ENCODE measurements around the gene CD200.
"Not testable (repeated sequence)": the region's sequence is repeated elsewhere in the genome, so short reads cannot be mapped to it uniquely, and the experiment has no call there.

The CD200 gene

DNA sequence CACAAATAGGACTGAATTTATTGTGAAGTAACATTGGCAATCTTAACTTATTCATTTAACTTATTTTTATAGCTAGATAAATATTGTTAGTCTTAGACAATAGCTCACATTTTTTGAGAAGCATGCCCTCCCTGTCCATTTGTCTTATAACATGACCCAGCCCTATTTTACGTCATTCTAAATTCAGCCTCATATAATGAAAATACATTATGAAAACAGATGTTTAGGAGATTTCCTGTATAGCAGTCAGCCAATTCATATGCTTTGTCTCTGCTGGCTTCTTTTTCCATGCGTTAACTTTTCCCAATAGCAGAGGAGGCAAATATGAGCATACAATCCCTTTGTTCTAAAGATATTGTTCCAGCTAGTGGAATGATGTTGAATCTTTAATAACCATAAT, 29.3 kb downstream of the CD200 start:
- DNase-seq: no peak

DNA sequence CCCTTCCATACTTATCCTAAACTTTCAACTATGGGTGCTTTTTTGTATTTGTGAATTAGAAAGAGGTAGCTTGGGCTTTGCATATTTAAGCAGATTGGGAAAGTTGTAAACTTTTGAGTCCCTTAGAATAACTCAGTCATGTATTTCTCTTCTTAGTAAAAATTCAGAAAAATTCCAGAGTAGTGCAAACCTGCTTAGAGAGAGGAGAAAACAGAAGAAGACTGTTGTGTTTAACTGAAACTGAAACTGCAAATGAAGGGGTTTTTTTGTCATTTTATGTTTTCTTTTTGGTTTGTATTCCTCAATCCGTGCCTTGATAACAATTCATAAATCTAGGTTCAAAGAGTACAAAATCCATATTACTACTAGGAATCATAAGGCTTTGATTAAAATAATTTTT, 31.3 kb downstream of the CD200 start:
- DNase-seq: no peak

DNA sequence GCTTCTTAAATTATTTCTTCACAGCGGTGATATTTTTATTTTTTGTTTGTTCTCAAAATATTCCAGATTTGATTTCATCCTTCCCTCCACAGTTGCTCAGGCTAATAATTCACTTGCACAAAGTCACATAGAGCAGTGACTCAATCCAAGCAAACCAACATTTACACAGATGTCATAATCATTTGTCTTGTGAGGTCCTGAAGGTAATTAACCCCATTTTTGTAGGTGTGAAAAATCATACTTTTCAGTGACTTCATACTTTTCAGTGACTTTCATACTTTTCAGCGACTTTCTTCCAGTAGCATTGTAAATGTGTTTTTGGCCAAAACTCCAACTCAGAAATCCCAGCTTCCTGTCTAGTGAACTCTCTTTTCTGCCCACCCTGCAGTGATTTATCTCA, 32.1 kb downstream of the CD200 start:
- DNase-seq: no peak

DNA sequence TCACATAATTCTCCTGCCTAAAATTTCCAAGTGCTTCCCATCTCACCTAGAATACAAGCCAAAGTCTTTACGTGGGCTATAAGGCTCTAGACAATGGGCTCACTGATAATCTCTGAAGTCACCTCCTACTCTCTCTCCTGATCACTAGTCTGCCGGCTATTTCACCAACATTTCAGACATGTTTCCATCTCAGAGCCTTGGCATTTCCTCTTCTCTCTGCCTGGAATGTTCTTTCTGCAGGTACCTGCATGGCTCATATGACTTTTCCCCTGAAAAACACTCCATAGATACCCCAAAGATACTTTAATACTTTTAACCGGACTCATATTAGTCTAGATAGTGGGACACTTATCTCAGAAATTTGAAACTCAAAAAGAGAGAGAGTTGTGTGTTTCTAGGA, 32.7 kb downstream of the CD200 start:
- no peak for DNase-seq

DNA sequence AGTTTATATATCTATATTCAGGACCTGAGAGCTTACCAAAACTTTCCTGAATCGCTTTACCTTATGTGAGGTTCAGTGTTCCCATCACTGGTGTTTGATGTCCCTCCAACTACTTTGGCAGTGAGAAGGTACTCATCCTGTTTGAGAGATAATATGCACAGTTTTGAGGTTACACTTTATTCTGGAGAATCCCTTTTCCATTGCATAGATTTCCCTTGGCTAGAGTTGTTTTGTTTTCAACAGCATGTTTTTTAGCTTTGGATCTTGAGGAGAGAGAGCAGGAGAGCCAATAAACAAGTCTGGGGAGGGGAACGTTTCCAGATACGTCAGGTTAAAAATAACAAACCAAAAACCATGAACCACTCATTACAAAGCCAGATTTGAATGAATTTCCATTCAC, 33.6 kb downstream of the CD200 start:
- DNase-seq: no peak

DNA sequence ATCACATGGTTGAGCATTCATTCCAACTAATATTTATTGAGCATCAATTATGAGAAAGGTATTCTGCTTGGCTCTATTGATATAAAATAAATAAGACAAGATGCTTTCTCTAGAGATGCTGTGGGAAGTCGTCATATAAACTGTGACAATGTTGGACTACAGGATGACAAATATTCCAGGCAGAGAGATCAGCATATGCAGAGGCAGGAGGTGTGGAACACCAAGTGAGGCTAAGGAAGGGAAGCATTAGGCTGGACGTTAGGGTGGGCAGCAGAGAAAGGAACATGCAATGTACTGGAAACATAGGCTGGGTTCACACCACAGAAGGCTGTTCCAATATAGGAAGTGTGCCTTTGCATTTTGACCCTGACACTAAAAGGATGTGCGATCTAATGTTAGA, 38.6 kb downstream of the CD200 start:
- no peak for DNase-seq

DNA sequence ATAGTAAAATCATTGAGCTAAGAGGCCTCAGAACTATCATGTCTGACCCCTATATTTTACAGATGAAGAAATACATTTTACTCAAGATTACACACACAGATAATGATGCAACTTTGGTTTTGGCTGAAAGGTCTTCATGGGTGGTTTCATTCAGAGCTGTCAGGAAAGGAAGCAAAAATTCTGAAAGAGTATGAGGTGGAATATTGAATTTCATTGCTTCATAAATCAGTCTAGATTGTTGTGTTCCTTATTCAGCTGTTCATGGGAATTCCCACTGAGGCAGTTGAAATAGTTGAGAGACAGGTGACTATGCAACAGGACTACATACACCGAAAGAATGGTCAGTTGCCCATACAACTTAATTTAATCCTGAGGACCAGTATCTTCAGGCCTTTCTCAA, 39.4 kb downstream of the CD200 start:
- no peak for DNase-seq

DNA sequence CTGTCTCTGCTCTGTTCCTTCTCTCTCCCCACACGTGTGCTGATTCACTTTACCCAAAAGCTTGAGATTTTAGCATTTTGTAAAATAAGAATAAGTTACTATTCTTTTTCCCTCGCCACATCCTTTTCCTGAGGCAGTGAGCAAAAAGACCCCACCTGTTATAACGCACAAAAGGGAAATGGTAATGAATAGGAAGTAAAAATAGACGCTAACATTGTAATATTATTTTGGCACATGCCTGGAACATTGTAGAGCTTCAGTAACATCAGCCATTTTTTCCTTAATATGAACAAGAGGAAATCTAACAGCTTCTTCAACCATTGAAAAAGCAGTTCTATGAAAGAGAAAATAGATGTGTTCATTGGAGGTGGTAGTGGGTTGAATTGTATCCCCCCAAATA, 40.5 kb downstream of the CD200 start:
- no peak for DNase-seq

DNA sequence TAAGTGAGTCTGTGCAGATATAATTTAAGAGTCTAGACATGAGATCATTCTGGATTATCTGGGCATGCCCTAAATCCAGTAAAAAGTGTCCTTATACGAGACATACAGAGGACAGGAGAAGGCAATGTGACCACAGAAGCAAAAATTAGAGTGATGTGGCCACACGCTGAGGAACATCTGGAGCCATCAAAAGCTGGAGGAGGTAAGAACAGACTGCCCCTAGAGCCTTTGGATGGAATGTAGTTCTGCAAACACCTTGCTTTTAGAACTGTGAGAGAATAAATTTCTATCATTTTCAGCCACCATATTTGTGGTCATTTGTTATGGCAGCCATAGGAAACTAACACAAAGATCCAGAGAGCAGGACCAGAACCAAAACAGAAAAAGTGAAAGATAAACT, 41.0 kb downstream of the CD200 start:
- DNase-seq: no peak

DNA sequence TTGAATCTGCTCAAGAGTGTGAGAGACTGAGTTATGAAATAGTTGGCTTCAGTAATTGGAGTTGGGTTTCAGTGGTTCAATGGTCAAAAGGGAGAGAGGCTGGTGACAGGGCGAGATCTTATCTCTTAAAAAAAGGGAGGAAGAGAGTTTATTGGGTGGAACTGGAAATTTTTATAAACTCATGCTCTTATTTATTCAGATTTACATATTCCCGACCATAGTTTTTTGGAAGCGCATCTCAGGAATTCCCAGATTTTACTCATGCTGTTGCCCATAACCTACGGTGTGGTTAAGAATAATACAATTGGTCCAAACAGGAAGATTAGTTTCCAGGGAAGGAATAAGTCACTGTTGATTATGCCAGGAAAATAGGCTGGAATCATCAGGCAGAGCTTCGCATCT, 41.4 kb downstream of the CD200 start:
- DNase-seq: no peak

DNA sequence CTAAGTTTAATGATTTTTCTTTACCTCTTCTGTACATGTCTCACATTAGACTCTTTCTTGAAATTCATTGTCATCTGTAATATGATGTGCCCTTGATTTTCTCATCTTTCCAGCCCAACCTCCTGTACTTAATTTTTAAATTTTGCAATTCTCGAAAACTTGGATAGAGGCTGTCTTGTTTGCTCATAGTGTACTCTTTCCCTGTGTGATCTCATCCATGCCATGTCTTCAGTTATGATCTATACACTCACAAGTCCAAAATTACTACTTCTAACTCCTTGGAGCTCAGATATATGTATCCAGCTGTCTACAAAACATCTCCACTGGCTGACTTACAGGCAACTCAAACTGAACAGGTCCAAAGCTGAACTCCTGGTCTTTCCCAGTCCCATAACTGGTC, 42.2 kb downstream of the CD200 start:
- no peak for DNase-seq

DNA sequence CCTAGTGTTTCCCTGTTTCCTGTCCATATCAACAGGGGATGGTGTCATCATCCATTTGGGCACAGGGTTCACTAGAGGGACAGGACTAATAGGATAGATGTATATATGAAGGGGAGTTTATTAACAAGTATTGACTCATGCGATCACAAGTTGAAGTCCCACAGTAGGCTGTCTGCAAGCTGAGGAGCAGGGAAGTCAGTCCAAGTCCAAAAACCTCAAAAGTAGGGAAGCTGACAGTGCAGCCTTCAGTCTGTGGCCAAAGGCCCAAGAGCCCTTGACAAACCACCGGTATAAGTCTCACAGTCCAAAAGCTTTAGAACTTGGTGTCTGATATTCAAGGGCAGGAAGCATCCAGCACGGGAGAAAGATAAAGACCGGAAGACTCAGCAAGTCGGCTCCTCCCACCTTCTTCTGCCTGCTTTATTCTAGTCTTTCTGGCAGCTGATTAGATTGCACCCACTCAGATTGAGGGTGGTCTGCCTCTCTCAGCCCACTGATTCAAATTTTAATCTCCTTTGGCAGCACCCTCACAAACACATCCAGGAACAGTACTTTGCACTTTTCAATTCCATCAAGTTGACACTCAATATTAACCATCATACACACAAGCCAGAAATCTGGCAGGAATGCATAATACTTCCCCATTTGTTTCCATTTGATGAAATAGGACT, 43.4 kb downstream of the CD200 start:
- no peak for DNase-seq

DNA sequence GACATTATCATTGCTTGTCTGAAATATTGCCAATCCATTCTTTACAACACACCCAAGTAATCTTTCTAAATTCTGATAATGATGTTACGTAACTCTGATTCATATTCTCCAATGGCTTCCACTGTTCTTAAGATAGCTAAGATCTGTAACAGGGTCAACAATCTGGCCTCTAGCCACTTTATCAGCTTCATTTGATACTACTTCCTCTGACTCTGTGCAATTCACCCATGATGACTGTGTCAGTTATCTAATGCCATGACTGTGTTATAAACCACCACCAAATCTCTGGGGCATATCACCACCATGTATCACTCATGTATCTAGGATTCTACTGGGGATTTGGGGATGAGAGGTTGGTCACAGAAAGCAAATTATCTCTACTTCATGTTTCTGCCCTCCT, 44.0 kb downstream of the CD200 start:
- no peak for DNase-seq

DNA sequence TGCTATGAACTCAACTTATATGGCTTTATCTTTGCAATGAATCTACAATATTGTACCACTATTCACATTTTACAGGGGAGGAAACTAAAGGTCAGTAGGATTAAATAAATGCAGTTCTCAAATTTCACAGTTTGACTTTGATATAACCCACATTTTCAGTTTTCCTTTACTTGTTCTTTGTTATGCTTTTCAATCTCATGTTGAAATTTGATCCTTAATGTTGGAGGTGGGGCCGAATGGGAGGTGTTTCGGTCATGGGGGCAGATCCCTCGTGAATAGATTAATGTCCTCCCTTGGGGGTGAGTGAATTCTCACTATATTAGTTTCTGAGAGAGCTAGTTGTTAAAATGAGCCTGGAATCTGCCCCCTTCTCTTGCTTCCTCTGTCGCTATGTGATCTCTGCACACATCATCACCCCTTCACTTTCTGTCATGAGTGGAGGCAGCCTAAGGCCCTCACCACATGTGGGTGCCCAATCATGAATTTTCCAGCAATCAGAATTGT, 44.7 kb downstream of the CD200 start:
- DNase-seq: no peak

DNA sequence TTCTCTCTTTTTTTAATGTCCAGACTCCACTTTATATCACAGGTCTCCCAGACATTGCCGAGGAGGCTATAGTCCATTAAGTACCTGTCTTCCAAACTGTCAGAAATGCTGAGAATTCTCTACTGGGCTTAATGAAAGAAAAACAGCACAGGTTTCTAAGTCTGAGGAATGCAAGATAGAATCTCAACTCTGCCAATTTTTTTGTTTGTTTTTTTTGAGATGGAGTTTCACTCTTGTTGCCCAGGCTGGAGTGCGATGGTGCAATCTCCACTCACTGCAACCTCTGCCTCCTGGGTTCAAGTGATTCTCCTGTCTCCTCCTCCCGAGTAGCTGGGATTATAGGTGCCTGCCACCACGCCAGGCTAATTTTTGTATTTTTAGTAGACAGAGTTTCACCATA, 45.4 kb downstream of the CD200 start:
- DNase-seq: not testable (repeated sequence)

DNA sequence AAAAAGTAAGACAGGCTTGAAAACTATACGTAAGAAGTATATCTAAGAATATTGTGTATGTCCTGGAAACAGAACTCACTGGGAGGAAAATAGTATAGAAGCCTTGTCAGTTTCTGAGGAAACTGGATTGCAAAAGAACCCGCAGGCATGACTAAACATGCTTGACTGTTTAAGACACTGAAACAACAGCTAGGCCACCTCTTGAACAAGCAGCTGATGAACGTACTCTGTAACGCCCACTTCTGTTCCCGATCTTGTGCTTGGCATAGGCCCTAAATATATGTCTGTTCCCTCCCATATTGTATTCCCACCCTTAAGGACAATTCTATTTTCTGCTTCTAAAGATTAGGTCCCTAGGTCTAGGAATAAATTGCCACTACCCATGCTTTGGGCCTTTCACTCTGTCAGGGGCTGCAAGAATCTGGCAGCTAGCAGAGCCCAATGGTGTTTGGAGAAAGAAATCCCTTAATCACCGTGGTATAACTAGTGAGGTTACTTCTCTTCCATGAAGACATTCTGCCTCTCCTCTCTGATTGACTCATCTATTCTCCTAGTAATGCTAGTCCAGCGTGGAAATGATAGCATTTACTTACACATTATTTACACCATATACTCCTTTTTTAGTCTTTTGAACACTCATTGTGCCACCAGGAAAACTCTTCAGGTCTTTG, 46.2 kb downstream of the CD200 start:
- no peak for DNase-seq

DNA sequence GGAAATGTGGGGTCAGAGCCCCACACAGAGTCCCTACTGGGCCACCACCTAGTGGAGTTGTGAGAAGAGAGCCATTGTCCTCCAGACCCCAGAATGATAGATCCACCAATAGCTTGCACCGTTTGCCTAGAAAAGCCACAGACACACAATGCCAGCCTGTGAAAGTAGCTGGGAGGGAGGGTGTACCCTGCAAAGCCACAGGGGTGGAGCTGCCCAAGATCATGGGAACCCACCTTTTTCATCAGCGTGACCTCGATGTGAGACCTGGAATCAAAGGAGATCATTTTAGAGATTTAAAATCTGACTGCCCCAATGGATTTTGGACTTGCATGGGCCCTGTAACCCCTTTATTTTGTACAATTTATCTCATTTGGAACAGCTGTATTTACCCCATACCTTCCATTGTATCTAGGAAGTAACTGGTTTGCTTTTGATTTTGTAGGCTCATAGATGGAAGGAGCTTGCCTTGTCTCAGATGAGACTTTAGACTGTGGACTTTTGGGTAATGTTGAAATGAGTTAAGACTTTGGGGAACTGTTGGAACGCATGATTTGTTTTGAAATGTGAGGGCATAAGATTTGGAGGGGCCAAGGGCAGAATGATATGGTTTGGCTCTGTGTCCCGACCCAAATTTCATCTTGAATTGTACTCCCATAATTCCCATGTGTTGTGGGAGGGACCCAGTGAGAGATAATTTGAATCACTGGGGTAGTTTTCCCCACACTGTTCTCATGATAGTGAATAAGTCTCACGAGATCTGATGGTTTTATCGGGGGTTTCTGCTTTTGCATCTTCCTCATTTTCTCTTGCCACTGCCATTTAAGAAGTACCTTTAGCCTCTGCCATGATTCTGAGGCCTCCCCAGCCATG, 49.0 kb downstream of the CD200 start:
- DNase-seq: no peak

DNA sequence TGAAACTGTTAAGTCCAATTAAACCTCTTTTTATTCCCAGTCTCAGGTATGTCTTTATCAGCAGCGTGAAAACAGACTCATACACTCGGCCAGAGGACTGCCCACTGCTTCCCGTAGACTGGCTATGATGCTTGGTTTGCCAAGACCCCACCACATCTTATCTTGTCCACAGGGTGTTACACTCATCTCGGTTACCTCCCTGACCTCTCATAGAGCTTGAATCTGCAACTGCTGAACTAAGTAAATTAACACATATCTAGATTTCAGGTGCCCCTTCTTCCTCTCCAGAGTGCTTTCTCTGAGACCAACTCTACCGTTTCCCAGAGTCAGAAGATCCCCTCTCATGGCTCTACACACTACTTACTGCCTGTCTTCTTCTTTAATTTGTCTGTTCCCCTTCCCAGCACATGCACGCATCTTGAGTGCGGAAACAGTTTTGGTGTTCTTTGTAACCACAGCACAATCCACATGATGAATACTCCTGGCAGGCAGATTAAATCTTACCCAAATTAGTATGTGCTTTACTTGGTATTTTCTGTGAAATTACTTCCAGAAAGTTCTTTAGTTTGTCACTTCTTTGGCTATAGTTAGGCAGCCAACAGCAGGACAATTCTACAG, 49.7 kb downstream of the CD200 start:
- no peak for DNase-seq

DNA sequence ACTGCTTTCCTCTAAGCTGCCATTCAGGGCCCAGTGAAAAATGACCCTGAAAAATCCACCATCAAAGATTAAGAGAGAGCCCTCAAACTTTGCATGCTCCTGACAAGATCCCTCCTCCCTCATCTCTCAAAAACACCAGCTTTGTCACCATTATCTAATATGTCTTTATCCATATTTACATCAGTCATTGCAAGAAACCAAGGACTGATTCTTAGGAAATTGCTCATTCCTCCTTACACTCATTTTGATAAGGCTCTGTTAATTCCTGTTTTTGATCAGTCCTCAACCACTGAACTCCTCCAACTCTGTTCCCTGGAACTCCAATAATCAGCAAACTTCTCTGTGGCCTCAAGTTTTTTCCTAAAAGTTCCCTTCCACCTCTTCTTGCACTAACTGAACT, 51.8 kb downstream of the CD200 start:
- no peak for DNase-seq

DNA sequence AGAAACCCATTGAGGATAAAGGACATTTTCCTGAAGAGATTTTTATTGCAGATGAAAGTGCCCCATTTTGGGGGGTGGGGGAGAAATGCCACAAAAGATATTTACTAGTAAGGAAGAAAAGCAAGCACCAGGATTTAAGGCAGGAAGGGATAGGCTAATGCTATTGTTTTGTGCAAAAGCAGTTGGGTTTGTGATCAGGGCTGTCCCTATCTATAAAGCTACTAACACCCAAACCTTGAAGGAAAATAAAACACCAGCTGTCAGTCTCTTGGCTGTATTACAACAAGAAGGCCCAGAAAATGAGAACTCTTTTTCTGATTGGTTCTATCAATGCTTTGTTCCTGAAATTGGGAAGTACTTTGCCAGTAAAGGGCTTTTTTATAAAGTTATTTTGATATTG, 56.0 kb downstream of the CD200 start:
- no peak for DNase-seq

DNA sequence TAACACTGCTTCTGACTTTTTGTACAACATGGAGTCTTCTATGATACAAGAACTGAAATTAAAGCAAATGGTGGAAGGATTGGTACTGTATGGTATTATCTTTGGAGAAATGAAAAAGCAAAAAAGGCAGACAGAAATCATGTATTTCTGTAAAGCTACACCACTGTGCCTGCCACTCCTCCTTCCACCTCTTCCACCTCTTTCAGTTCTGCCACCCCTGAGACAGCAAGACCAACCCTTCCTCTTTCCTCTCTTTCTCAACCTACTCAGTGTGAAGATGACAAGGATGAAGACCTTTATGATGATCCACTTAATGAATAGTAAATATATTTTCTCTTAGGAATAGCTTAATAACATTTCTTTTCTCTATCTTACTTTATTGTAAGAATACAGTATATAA, 57.0 kb downstream of the CD200 start:
- no peak for DNase-seq

DNA sequence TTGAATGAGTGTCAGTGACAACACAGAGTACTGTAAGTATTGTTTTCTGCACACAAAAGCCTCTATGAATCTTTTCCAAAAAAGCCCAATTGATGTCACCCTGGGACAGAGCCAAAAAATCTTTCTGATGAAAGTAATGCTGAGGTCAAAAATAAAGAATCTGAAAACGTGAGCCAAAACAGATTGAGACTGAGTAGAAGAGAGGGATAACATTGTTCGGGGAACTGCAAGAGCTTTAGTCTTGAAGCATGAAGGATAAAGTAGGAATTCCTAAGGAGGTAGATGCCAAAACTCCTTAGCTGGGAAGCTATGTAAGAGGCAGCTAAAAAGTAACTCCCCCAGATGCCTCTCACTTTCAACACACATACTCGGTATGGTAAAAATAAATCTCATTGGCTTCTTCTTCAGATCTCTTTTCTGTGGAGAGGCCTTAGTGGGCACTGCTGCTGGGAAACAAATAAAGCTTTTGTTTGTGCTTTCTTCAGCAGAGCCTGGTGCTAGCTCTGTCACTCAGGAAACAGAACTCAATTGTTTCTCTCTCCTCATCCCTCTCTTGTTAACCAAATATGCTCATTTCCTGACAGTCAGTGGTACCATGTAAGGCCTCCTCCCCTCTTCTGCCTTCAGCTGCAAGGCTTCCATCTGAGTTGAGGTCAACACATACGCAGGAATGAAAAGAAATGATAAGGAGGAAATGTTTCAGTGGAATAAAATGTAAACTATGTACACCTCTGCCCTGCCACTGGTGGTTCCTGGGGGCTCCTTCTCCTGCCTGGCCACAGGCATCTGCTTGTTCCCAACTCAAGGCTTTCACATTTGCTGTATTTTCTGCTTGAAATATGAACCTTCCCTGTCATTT, 58.1 kb downstream of the CD200 start:
- DNase-seq: no peak

DNA sequence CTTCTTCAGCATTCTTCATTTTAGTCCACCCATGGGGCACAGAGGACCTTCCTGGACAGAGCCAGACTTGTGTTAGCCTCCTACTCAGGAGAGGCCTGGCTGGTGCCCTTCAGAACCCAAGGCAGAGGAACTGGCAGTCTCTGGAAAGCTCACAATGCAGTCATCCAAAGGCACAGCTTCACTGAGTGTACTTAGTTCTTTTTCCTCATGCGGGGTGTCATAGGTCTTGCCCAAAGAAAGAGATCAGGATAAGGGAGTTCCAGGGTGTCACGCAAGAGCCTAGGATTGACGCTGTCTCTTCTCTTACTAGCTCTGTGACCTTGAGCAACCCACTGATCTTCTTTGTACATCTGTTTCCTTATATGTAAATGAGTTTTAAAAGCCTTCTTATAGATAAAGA, 58.7 kb downstream of the CD200 start:
- DNase-seq: no peak

All from activated gamma-delta T cell treated with Interleukin-2 at 50 U/mL for 16 hours (primary cell).